Measurements from ENCODE around the gene PRKCB.

Gene PRKCB

DNA sequence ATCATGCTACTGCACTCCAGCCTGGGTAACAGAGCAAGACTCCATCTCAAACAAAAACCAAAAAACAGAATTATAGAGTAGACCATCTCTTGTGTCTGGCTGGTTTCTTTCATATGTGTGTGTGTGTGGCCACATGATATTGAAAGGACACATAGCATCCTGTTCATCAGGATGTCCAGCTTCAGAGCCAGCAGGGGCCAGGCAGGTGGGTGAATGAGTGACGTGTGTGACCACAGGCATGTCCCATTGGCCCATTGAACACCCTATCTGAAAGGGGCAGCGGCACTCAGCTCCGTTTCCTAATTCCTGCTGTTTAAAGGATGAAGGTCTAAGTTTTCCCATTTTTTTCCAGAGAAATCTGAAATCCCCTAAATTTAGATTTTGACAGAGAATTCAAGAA lies 174.2 kb downstream of the PRKCB start:
- POLR2A ChIA-PET: no interaction called here
- H3K4me3 ChIP-seq (ENCODE audit: low read depth, low read length): no peak overlapping the region
- TF ChIP-seq ZNF610 (tag by site-specific recombination; IDR thresholded peaks at IDR 0.05; ENCODE audit: borderline replicate concordance): no peak
- TF ChIP-seq ZNF549 (tag by site-specific recombination; IDR thresholded peaks at IDR 0.05): no peak
- TF ChIP-seq ZNF830 (tag by site-specific recombination; IDR thresholded peaks at IDR 0.05; ENCODE audit: low read depth): no peak
- no peak for TF ChIP-seq ZNF391 (tag by site-specific recombination; IDR thresholded peaks at IDR 0.05; ENCODE audit: borderline replicate concordance, low read depth)
- no peaks in the 10 kb centered on the region for H3K36me3 ChIP-seq (ENCODE audit: control insufficient read depth in 2 of 2, insufficient read depth in 1 of 2, low read length in 2 of 2)
- H3K4me1 ChIP-seq (ENCODE audit: control insufficient read depth, insufficient read depth, low read length): no peaks in the 10 kb centered on the region; the same call in 1 of the 2 replicates
- H3K9me3 ChIP-seq (ENCODE audit: control insufficient read depth, insufficient read depth, low read depth, low read length): no peaks in the 10 kb centered on the region
- H3K27ac ChIP-seq (ENCODE audit: extremely low read depth, low read depth, low read length): no peak overlapping the region
- CTCF ChIA-PET: interaction anchor here (0.6 to 4.3 kb wide), 52 partner anchors 9 to 883 kb away, joined by 3 to 58 read pairs (median 4); no protein-coding TSS in a partner anchor

- Histone ChIP-seq H3K27ac (ENCODE audit: extremely low read depth, low read depth, low read length) (no peak overlapping the region), H3K36me3 (ENCODE audit: control insufficient read depth in 2 of 2, insufficient read depth in 1 of 2, low read length in 2 of 2) (no peaks in the 10 kb centered on the region), H3K9me3 (ENCODE audit: control insufficient read depth, insufficient read depth, low read depth, low read length) (no peaks in the 10 kb centered on the region), H3K4me1 (ENCODE audit: control insufficient read depth, insufficient read depth, low read length) (no peaks in the 10 kb centered on the region; the same call in 1 of the 2 replicates), H3K4me3 (ENCODE audit: low read depth, low read length) (no peak overlapping the region)
- CTCF ChIA-PET: interaction anchor here (0.6 to 4.3 kb wide), 52 partner anchors 9 to 1220 kb away, joined by 3 to 58 read pairs (median 4); no protein-coding TSS in a partner anchor
- POLR2A ChIA-PET: no interaction called here
- no peak for TF ChIP-seq TSHZ1 (tag by site-specific recombination; IDR thresholded peaks at IDR 0.05; ENCODE audit: borderline replicate concordance)
- TF ChIP-seq OVOL3 (tag by site-specific recombination; IDR thresholded peaks at IDR 0.05): no peak
- no peak for TF ChIP-seq ZNF473 (tag by site-specific recombination; IDR thresholded peaks at IDR 0.05)
- no peak for TF ChIP-seq ZNF302 (tag by site-specific recombination; IDR thresholded peaks at IDR 0.05; ENCODE audit: low read depth)
- TF ChIP-seq ZBTB11 (tag by site-specific recombination; conservative IDR thresholded peaks at IDR 0.05; ENCODE audit: low read depth): no peak
- no peak for TF ChIP-seq ZNF501 (tag by site-specific recombination; IDR thresholded peaks at IDR 0.05)
- TF ChIP-seq WT1 (tag by site-specific recombination; IDR thresholded peaks at IDR 0.05): no peak
- peak; percentile 43; the same call in 1 of the 2 replicates for TF ChIP-seq CTCF (tag by site-specific recombination; IDR thresholded peaks at IDR 0.05)
- TF ChIP-seq ZNF654 (tag by site-specific recombination; IDR thresholded peaks at IDR 0.05; ENCODE audit: low read depth): peak; percentile 80
- TF ChIP-seq ZNF174 (tag by site-specific recombination; IDR thresholded peaks at IDR 0.05): no peak
- 0 out of 2 replicates have a peak, but pooled peaks have one; percentile 43 for TF ChIP-seq ZNF660 (tag by site-specific recombination; IDR thresholded peaks at IDR 0.05)
- no peak for TF ChIP-seq ZNF311 (tag by site-specific recombination; IDR thresholded peaks at IDR 0.05; ENCODE audit: borderline replicate concordance)
- no peak for TF ChIP-seq ZNF621 (tag by site-specific recombination; IDR thresholded peaks at IDR 0.05)
- TF ChIP-seq ZNF529 (tag by site-specific recombination; IDR thresholded peaks at IDR 0.05; ENCODE audit: insufficient replicate concordance): no peak
These were observed 174.8 kb downstream of the PRKCB start for GRCh38 chr16:24010440-24011089.

Measured in HEK293 (cell line).